Measurements from ENCODE around the gene MSRB3. TPM values are rescaled to one million over a fixed set of nuclear protein-coding genes. Genes with fewer than 3 reads are reported as not detected.
"Not testable (repeated sequence)": the region's sequence is repeated elsewhere in the genome, so short reads cannot be mapped to it uniquely, and the experiment has no call there.

The MSRB3 gene
- total RNA-seq, 1 experiment from 2014 or later = 1.8 TPM

DNA sequence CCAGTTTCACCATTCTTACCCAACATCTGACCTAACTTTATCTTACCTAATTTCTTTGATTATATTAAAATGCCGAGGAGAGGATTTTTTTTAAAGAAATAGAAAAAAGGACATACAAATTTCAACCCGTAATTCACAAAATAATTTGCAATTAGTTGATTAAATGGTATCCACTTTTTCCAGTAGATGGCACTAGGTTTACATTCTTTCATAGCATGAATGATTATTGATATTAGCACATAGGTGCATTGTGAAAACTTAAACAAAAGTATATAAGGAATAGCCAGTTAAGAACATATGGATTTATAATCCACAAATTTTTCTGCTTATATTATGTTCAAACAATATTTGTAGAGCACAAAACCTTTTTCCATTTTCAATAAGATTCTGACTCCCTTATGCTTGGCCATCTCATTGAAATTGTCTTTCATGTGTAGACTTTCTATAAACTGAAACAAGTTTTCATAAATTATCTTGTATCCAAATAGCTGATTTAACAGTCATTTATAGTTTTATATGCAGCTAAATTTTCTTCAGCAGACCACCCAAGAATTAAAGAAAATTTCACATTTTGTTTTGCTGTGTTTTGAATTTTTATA lies 35.3 kb downstream of the MSRB3 start (continued):
- TF ChIP-seq, protein P1, sequence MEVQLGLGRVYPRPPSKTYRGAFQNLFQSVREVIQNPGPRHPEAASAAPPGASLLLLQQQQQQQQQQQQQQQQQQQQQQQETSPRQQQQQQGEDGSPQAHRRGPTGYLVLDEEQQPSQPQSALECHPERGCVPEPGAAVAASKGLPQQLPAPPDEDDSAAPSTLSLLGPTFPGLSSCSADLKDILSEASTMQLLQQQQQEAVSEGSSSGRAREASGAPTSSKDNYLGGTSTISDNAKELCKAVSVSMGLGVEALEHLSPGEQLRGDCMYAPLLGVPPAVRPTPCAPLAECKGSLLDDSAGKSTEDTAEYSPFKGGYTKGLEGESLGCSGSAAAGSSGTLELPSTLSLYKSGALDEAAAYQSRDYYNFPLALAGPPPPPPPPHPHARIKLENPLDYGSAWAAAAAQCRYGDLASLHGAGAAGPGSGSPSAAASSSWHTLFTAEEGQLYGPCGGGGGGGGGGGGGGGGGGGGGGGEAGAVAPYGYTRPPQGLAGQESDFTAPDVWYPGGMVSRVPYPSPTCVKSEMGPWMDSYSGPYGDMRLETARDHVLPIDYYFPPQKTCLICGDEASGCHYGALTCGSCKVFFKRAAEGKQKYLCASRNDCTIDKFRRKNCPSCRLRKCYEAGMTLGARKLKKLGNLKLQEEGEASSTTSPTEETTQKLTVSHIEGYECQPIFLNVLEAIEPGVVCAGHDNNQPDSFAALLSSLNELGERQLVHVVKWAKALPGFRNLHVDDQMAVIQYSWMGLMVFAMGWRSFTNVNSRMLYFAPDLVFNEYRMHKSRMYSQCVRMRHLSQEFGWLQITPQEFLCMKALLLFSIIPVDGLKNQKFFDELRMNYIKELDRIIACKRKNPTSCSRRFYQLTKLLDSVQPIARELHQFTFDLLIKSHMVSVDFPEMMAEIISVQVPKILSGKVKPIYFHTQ (CRISPR knock-in tag; IDR thresholded peaks at IDR 0.05) = no peak
- TF ChIP-seq SOX15 (CRISPR knock-in tag; IDR thresholded peaks at IDR 0.05) (no peak), EMX1 (CRISPR knock-in tag; IDR thresholded peaks at IDR 0.05) (no peak), JAZF1 (CRISPR knock-in tag; IDR thresholded peaks at IDR 0.05) (no peak)

DNA sequence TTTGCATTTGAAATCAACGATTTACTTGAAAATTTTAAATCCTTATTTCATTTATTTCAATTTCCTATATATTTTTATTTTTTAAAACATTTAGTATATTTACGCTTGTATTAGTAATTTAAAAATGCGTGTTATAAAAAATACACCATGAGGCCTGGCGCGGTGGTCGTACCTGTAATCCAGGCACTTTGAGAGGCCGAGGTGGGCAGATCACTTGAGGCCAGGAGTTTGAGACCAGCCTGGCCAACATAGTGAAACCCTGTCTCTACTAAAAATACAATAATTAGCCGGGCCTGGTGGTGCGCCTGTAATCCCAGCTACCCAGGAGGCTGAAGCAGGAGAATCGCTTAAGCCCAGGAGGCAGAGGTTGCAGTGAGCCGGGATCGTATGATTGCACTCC lies 36.8 kb downstream of the MSRB3 start:
- DNase-seq (ENCODE audit: low spot score); POLR2A ChIA-PET; CTCF ChIA-PET; H3K27me3 Mint-ChIP-seq (ENCODE audit: low read depth); H3K27ac Mint-ChIP-seq; H3K9me3 Mint-ChIP-seq; H3K36me3 Mint-ChIP-seq; H3K4me3 Mint-ChIP-seq; ATAC-seq: not testable (repeated sequence)
- H3K4me1 Mint-ChIP-seq = peaks cover 26% of the 10 kb centered on the region

DNA sequence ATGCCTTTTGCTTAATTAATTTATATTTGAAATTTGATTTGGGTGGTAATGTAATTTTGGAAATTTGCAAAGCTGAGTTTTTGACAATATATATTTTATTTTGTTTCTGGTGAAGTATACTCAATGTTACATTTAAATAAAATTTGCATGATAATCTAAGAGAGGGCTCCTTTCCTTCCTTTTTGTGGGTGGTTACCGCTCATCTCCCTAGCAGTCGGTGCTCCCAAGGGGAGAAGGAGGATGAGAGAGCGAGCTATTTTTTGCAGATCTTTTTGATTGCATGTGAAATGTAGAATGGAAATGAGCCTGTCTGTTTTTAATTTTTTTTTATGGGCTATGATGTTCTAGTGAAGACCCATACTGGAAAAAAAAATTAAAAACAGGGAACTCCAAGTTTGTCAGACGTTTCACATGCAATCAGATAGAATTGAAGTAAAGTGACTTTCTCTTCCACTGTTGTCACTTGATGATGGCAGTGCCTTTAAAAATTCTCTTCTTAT lies 39.8 kb downstream of the MSRB3 start:
- DNase-seq (ENCODE audit: low spot score) (no peak), ATAC-seq (peak; percentile 61)
- Mint-ChIP-seq H3K4me3 (no peak overlapping the region), H3K27me3 (ENCODE audit: low read depth) (no peaks in the 10 kb centered on the region), H3K27ac (no peak overlapping the region), H3K9me3 (no peaks in the 10 kb centered on the region), H3K4me1 (peaks cover 29% of the 10 kb centered on the region), H3K36me3 (no peaks in the 10 kb centered on the region)
- TF ChIP-seq, protein P2, sequence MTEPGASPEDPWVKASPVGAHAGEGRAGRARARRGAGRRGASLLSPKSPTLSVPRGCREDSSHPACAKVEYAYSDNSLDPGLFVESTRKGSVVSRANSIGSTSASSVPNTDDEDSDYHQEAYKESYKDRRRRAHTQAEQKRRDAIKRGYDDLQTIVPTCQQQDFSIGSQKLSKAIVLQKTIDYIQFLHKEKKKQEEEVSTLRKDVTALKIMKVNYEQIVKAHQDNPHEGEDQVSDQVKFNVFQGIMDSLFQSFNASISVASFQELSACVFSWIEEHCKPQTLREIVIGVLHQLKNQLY (CRISPR knock-in tag; IDR thresholded peaks at IDR 0.05) = no peak
- no peak for TF ChIP-seq HMGA2 (CRISPR knock-in tag; IDR thresholded peaks at IDR 0.05)
- TF ChIP-seq ZNF416 (CRISPR knock-in tag; IDR thresholded peaks at IDR 0.05) = no peak
- TF ChIP-seq RELA (CRISPR knock-in tag; IDR thresholded peaks at IDR 0.05; ENCODE audit: borderline replicate concordance) = no peak
- TF ChIP-seq ZNF263 (CRISPR knock-in tag; IDR thresholded peaks at IDR 0.05; ENCODE audit: low read depth) = peak; percentile 48; the same call in 1 of the 2 replicates
- no peak for TF ChIP-seq FOXP1 (CRISPR knock-in tag; IDR thresholded peaks at IDR 0.05; ENCODE audit: borderline replicate concordance)
- TF ChIP-seq ZNF671 (CRISPR knock-in tag; IDR thresholded peaks at IDR 0.05) = no peak
- no peak for TF ChIP-seq STAT6 (CRISPR knock-in tag; conservative IDR thresholded peaks at IDR 0.05; ENCODE audit: low read depth)
- ChIA-PET POLR2A (no interaction called here), CTCF (interaction anchor here (1.0 kb wide), 2 partner anchors 18 to 284 kb away, joined by 3 to 4 read pairs; no protein-coding TSS in a partner anchor)

DNA sequence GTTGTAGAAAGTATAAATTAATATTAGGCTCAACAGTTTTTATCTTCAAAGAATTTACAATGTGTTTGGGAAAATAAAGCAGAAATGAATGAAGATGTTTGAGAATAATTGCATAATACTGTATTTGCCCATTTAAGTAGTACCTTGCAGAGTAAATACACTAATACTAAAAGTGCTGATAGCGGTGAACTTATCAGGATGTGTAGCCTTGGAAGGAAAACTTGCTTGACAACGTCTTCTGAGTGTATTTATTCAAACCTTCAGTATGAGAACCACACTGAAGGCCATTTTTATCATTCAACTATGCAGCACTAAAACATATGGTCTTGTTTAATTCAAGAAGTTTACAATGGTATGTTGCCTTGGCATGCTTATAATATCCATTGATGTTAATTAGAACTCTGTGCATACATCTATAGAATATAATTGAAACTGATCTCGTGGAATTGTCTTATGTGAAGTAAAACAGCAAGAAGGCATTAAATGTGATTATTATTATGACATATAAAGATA lies 41.3 kb downstream of the MSRB3 start:
- DNase-seq (ENCODE audit: low spot score) (no peak), ATAC-seq (no peak)
- CTCF ChIA-PET = no interaction called here
- Mint-ChIP-seq H3K36me3 (no peaks in the 10 kb centered on the region), H3K4me1 (peaks cover 29% of the 10 kb centered on the region), H3K9me3 (no peaks in the 10 kb centered on the region), H3K27ac (no peak overlapping the region), H3K27me3 (ENCODE audit: low read depth) (no peaks in the 10 kb centered on the region), H3K4me3 (no peak overlapping the region)
- POLR2A ChIA-PET = no interaction called here
- TF ChIP-seq KAT7 (CRISPR knock-in tag; IDR thresholded peaks at IDR 0.05; ENCODE audit: borderline replicate concordance) = no peak
- no peak for TF ChIP-seq E2F5 (CRISPR knock-in tag; IDR thresholded peaks at IDR 0.05)
- TF ChIP-seq CBFB (CRISPR knock-in tag; IDR thresholded peaks at IDR 0.05; ENCODE audit: low read depth) = no peak
- TF ChIP-seq ZNF219 (CRISPR knock-in tag; IDR thresholded peaks at IDR 0.05; ENCODE audit: borderline replicate concordance) = no peak
- TF ChIP-seq ZNF416 (CRISPR knock-in tag; IDR thresholded peaks at IDR 0.05) = no peak
- TF ChIP-seq, protein P3, sequence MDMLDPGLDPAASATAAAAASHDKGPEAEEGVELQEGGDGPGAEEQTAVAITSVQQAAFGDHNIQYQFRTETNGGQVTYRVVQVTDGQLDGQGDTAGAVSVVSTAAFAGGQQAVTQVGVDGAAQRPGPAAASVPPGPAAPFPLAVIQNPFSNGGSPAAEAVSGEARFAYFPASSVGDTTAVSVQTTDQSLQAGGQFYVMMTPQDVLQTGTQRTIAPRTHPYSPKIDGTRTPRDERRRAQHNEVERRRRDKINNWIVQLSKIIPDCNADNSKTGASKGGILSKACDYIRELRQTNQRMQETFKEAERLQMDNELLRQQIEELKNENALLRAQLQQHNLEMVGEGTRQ (CRISPR knock-in tag; IDR thresholded peaks at IDR 0.05) = no peak
- TF ChIP-seq MAX (CRISPR knock-in tag; IDR thresholded peaks at IDR 0.05) = no peak
- TF ChIP-seq NR2C2 (CRISPR knock-in tag; IDR thresholded peaks at IDR 0.05) = no peak
- no peak for TF ChIP-seq GRHL2 (CRISPR knock-in tag; IDR thresholded peaks at IDR 0.05; ENCODE audit: insufficient replicate concordance, severe bottlenecking)
- no peak for TF ChIP-seq SMAD3 (CRISPR knock-in tag; IDR thresholded peaks at IDR 0.05; ENCODE audit: borderline replicate concordance)
- TF ChIP-seq IRF2 (CRISPR knock-in tag; IDR thresholded peaks at IDR 0.05; ENCODE audit: borderline replicate concordance, low read depth) = no peak
